T-helper 2 cell treated with Interferon-gamma antibody and Interleukin-4, amounts not matched to agents 100 ng/mL and 5 ng/mL, for 36 hours (primary cell): ENCODE measurements around the gene SLC35F3. TPM values are rescaled to one million over a fixed set of nuclear protein-coding genes. Genes with fewer than 3 reads are reported as not detected.

ENCODE experiments used
- intact Hi-C: fragments of 100-400 bp; cut with micrococcal nuclease; formaldehyde crosslinking; loops from one replicate; pipeline ENCODE4 v1.15.1; 2023
- total RNA-seq: library from RNA; stranded (reverse); gene quantifications from 2 replicates; pipeline ENCODE4 v1.2.3, GENCODE V29; 2022

SLC35F3 gene
- total RNA-seq, 1 donor from 2014 or later = 3.4 TPM

GRCh38 chr1:234313171-234313570 lies 408.7 kb downstream of the SLC35F3 start:
- intact Hi-C loops = no loop called here

GRCh38 chr1:234315091-234315541 lies 410.6 kb downstream of the SLC35F3 start:
- intact Hi-C loops = no loop called here

DNA sequence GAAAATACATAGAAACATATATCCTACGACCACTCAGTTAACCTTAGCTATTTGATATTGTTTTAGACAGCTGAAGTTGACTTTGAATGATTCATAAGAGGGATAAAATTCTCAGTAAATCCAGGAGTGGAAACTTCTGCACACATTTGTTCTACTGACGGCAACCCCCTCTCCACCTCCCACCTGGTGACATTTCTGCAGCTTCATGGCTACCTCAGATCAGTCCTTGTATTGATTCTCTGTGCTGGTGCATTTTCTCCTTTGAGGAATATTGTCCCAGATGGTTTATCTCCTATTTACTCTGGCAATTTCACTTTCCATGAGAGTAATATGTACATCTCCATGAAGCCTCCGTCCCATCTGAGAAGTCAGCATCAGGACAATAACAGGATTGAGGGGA lies 411.1 kb downstream of the SLC35F3 start:
- intact Hi-C loops = no loop called here

DNA sequence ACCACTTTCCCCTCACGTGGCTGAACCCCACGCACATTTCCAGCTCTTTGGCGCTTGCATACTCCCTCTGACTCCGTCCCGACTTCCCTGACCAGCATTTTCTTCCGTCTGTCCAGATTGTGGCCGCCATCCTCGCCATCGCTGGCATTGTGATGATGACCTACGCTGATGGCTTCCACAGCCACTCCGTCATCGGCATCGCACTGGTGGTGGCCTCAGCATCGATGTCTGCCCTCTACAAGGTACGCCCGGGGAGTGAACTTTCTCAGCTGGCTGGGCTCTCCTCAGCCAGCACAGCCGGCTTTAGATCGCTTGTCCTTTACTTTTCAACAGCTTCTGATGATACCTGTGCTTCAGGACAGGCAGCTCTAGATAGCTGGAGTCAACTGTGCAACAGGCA lies 412.0 kb downstream of the SLC35F3 start:
- intact Hi-C loops = no loop called here

DNA sequence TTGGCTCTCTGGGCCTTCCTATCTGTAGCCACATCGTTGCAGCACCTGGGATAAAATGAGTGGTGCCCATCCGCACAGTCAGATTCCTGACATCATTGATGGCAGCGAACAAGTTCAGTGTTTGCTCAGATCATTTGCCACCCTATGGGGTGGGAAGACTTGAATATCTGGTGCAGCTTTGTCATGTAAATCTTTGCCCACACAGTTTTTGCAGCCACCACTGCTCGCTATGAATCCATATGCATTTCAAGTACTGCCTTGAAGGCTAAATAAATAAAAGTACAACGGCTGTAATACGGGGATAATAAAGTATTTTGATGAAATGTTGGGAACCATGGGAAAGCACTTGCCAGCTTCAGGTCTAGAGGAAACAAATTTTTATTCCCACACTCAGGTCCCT lies 412.5 kb downstream of the SLC35F3 start:
- intact Hi-C loops = no loop called here

DNA sequence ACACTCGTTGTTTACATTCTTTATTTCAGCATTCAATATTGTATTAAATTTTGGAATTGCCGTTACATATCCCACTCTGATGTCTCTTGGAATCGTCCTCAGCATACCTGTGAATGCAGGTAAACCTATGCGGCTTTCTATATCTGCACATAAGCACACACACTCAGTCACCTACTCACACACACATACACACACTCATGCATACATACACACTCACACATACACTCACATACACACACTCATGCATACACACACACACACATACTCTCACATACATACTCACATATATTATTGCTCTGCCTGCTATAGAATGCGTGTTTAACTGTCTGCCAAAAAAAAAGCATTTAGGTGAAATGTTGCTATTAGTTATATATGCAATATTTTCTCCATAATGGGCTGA lies 415.6 kb downstream of the SLC35F3 start:
- intact Hi-C loops = no loop called here

DNA sequence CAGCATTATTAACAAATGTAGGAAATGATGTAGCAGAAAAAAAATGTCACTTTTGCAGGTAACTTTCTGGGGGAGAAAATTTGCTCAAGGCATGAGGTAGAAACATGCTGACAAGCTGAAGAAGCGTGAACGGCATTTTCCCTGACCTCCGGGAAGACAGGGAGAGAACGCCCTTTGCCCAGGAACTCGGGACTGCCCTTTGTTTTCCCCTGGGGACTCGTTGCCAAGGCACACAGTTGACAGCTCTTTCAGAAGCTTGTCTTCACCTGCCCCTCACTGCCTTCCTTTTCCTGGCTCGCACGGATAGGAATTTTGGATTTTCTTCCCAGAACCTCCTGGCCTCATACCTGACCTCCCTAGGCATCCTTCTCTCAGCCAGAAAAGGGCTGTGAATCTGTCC lies 416.1 kb downstream of the SLC35F3 start:
- intact Hi-C loops = no loop called here

DNA sequence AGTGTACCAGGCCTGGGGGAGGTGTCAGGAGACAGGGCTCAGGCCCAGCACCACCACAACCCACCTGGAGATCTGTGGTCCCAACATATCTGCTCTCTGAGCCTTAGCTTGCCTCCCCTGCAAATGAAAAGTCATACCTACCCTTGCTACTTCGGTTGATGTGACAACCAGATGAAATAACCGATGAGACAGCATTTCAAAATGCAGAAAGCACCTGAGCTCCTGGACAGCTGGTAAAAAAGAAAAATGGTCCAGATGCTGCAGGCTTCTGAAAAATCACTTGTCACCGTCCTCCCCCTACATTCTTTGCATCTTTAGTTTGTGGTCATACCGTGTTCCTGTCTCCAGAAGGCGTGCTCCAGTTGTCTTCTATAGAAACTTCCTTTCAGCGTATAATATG lies 416.8 kb downstream of the SLC35F3 start:
- intact Hi-C loops = no loop called here

DNA sequence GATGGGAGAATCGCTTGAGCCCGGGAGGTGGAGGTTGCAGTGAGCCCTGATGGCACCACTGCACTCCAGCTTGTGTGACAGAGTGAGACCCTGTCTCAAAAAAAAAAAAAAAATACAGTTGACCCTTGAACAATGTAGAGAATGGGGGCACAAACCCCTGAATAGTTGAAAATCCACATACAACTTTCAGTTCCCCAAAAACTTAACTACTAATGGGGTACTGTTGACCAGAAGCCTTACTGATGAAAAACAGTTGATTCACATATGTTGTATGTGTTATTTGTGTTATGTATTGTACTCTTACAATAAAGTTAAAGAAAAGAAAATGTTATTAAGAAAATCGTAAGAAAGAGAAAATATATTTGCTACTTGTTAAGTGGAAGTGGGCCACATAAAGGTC lies 417.6 kb downstream of the SLC35F3 start:
- intact Hi-C loops = no loop called here

- intact Hi-C loops = loop anchor here (1.0 kb wide), 2 partner anchors 86 to 155 kb away; no protein-coding TSS in a partner anchor
Observed at GRCh38 chr1:234322979-234323378, 418.5 kb downstream of the SLC35F3 start.

DNA sequence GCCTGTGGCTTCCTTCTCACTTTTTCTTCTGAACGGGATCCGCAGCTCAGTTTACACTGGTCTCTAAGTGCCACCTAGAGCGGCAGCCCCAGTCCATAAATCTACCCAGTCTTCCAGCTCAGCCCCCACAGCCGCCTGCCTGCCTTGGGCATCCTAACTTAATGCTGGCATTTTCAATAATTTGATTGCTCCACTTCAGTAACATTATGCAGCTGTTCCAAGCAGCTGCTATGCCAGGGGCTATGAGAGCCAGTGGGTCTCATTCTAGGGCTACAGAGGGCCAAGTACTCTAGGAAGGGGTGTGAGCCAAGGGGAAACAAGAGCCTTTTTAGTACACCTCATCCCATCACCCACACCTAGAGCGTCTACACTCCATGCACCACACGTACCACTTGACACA lies 420.3 kb downstream of the SLC35F3 start:
- intact Hi-C loops = no loop called here

GRCh38 chr1:234325878-234326496 lies 421.5 kb downstream of the SLC35F3 start:
- intact Hi-C loops = loop anchor here (1.0 kb wide), 1 partner anchor 47 kb away; the partner anchor contains the start of gene COA6

GRCh38 chr1:234326497-234327366 lies 422.3 kb downstream of the SLC35F3 start:
- intact Hi-C loops = loop anchor here (1.0 kb wide), 1 partner anchor 47 kb away; the partner anchor contains the start of gene COA6

GRCh38 chr1:234327577-234328164 lies 423.2 kb downstream of the SLC35F3 start:
- intact Hi-C loops = no loop called here

GRCh38 chr1:234330843-234331215 lies 426.4 kb downstream of the SLC35F3 start:
- intact Hi-C loops = no loop called here

DNA sequence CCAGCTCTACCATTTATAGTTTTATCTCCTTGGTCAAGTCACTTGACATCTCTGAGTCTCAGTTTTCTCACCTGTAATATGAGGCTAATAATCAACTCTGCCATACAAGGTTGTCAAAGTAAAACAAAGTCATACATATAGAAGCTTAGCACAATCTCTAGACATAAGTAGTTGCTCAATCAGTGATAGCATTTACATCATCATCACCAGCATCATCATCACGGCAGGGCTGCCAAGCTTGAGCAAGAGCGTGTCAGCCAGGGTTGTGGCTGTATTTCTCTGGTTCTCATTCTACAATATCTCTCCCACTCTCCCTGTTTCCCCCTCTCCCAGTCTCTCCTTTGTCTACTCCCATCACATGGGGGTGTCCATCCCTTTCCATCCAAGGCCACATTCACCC lies 427.0 kb downstream of the SLC35F3 start:
- intact Hi-C loops = no loop called here

DNA sequence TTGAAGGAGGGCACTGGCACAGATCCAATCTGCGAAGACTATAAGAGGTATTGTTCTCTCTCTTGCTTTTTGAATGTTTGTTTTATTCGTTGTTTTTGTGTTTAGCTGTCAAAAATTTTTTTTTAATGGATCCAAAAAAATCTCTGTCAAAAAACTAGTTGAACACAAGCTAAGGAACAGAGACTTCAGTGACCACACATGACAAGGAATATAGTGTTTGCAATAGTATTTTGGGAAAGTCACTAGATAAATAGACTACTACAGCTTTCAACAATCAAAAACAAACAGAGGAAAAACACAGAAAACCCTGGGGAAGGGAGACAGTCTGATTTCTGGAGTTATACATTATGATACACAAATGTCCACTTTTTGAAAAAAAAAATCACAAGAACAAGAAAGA lies 431.9 kb downstream of the SLC35F3 start:
- intact Hi-C loops = no loop called here

GRCh38 chr1:234337233-234337632 lies 432.8 kb downstream of the SLC35F3 start:
- intact Hi-C loops = no loop called here

DNA sequence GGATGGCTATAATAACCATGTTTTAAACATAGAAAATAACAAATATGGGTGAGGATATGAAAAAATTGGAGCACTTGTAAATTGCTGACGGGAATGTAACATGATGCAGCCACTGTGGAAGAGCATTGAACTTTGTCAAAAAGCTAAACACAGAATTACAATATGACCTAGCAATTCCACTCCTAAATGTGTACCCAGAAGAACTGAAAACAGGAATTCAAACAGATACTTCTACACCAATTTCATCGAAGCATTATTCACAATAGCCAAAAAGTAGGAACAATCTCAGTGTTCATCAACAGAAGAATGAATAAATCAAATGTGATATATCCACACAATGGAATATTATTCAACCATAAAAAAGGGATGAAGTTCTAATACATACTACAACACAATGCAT lies 436.1 kb downstream of the SLC35F3 start:
- intact Hi-C loops = no loop called here

DNA sequence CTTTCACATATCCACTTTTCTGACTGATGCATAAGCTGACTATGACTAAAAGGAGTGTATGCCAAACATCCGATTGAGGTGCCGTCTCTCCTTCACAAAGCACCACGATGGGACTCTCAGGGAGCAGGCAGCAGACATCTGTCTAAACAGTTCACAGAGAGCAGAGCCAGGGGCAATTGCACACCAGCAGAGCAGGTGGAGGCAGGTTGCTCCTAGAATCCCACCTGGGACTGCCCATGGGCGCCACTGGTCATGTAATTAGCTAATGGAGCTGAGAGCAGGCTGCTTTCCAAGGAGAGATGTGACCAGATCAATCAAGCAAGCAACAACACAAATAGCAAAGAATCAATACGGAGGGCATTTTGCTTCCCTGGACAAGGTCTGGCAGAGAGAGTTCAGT lies 438.3 kb downstream of the SLC35F3 start:
- intact Hi-C loops = no loop called here

DNA sequence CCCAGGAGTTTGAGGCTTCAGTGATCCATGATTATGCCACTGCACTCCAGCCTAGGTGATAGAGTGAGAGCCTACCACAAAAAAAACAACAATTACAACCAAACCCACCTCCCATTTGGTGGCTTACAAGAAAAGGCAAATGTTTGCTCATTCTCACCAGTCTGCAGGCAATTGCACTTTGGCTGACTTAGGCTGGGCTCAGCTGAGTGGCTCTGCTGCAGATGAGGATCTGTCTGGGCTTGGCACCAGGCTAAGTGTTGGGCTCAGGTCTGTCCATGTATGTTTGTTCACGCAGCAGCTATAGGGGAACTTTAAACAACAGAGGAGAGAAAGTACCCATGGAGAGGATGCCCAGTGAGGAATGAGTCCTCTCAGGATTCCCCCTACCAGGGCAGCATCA lies 440.8 kb downstream of the SLC35F3 start:
- intact Hi-C loops = no loop called here

- intact Hi-C loops = no loop called here
Observed at GRCh38 chr1:234348964-234349363, 444.5 kb downstream of the SLC35F3 start.
